Measurements from ENCODE around the gene EXOC6B.

DNA sequence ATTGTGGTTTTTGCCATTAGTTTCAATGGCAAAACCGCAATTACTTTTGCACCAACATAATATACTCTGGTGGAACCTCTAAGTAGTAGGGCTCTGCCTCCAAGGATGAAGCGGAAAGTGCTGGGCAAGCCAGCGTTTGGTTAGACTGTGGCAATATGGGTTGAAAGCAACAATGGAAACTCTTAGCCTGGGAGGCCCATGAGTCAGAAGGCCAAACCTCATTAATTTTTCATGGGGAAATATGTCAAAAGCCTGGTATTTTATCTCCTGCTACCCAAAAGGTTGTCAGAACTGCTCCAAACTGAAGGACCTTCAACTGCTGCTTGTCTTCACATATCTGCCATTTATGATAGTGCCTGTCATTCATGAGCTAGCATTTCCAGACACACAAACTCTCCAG lies 499.1 kb downstream of the EXOC6B start:
- TF ChIP-seq, protein P1, sequence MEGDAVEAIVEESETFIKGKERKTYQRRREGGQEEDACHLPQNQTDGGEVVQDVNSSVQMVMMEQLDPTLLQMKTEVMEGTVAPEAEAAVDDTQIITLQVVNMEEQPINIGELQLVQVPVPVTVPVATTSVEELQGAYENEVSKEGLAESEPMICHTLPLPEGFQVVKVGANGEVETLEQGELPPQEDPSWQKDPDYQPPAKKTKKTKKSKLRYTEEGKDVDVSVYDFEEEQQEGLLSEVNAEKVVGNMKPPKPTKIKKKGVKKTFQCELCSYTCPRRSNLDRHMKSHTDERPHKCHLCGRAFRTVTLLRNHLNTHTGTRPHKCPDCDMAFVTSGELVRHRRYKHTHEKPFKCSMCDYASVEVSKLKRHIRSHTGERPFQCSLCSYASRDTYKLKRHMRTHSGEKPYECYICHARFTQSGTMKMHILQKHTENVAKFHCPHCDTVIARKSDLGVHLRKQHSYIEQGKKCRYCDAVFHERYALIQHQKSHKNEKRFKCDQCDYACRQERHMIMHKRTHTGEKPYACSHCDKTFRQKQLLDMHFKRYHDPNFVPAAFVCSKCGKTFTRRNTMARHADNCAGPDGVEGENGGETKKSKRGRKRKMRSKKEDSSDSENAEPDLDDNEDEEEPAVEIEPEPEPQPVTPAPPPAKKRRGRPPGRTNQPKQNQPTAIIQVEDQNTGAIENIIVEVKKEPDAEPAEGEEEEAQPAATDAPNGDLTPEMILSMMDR (IDR thresholded peaks at IDR 0.05) = no peak
- TF ChIP-seq POLR2A (IDR thresholded peaks at IDR 0.05) = no peak

Measured in esophagus squamous epithelium (tissue), 4 donors.